ENCODE results near the gene C11orf91.

Gene C11orf91

GRCh38 chr11:33649944-33650343, 50.7 kb downstream of the C11orf91 start:
- no peak for DNase-seq (ENCODE audit: low read depth, low spot score)
